Peyer's patch (tissue), 4 donors: ENCODE data around the gene RPS18. TPM values are rescaled to one million over a fixed set of nuclear protein-coding genes. Genes with fewer than 3 reads are reported as not detected.
"Not testable (repeated sequence)": the region's sequence is repeated elsewhere in the genome, so short reads cannot be mapped to it uniquely, and the experiment has no call there.

Experiments
- DNase-seq, 3 donors: peaks; one replicate each; pipeline ENCODE4 v3.0.0-alpha.2; 2017 to 2019
- H3K27ac ChIP-seq, 4 donors: fragments of 200-600 bp; sonication (generic); one replicate each; pipeline ENCODE4 v1.5.1; 2016 to 2019
- H3K27me3 ChIP-seq, 2 donors: fragments of 200-600 bp; sonication (generic); one replicate each; pipeline ENCODE4 v1.5.1; 2019
- H3K36me3 ChIP-seq, 3 donors: fragments of 200-600 bp; sonication (generic); one replicate each; pipeline ENCODE4 v1.5.1; 2016 to 2019
- H3K4me1 ChIP-seq, 4 donors: fragments of 200-600 bp; sonication (generic); one replicate each; pipeline ENCODE4 v1.5.1; 2016 to 2019
- H3K4me3 ChIP-seq, 4 donors: fragments of 200-600 bp; sonication (generic); 1 replicate in 3 of 4; 2 replicates in 1 of 4; pipeline ENCODE4 v1.5.1; 2016 to 2019; ENCODE audit warnings: mild to moderate bottlenecking in 1 of 4
- H3K9me3 ChIP-seq, 4 donors: fragments of 200-600 bp; sonication (generic); one replicate each; pipeline ENCODE4 v1.5.1; 2016 to 2019; ENCODE audit warnings: mild to moderate bottlenecking in 1 of 4
- POLR2A ChIP-seq, 2 donors: fragments of 450-650 bp; IDR thresholded peaks; one replicate each; pipeline ENCODE4 v1.5.1; 2017; ENCODE audit warnings: antibody characterized with exemption in 2 of 2, mild to moderate bottlenecking in 2 of 2, moderate library complexity in 2 of 2
- total RNA-seq, 4 donors: library from RNA; depleted of rRNA; stranded (reverse); fragments of >200 nt; gene quantifications; one replicate each; pipeline ENCODE4 v1.1.0, GENCODE V29; 2016
- TF ChIP-seq, protein P1 (sequence below), 6 experiments: fragments of 450-650 bp in 4 of 6; fragments of 200-600 bp in 2 of 6; sonication (generic) in 1 of 6; IDR thresholded peaks; one replicate each; pipeline ENCODE4 v1.5.1; 2017 to 2019; ENCODE audit warnings: antibody characterized with exemption in 6 of 6, mild to moderate bottlenecking in 3 of 6, moderate library complexity in 1 of 6

The RPS18 gene
- 1,000 to 10,000 TPM in 2 of 4 donors, 100 to 1,000 TPM in 2; 697 to 1,875 (median 903) TPM for total RNA-seq

DNA sequence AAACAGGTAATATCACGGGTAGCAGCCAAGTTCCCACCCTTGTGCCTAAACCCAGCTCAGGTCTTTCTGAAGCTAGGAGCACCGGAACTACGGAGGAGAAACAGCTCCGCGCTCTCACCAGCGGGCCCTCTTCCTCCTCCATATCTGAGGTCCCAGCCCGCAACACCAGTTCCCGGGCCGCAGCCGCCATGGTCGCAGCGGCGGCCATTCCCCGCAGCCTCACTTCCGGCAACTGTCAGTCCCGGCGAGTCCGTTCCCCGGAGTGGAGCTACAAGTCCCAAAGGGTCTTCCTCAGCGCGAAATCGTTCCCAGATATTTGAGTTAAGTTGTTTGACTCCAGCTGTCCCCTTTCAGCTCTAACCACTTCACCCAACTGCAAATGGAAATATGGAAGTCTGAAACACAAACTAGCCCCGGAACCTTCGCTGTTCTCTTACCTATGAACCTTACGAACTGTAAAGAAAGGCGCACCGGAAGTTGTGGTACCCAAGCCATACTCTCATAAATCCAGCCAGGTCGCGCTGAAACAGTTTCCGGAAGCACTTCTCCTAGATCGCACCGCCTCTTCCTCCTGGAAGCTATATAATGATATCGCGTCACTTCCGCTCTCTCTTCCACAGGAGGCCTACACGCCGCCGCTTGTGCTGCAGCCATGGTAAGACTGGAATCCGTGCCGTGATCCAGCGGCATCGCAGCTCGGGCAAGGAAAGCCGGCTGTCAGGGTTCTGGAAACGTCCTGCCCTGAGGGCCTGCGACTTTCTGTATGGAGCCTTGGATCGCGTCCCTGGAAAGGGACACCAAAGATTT is at the start of gene RPS18, which contains the start of gene VPS52:
Gene RPS18 (plus strand): TSS at position 608 of the 807 bp plus-strand sequence. CDS start 45 bp downstream, at position 653.
Gene VPS52 (minus strand): TSS at position 409 of the 807 bp plus-strand sequence. CDS start 201 bp downstream, at position 208.
- peak; percentile 90 to 98 (median 96) for DNase-seq
- TF ChIP-seq, protein P1, sequence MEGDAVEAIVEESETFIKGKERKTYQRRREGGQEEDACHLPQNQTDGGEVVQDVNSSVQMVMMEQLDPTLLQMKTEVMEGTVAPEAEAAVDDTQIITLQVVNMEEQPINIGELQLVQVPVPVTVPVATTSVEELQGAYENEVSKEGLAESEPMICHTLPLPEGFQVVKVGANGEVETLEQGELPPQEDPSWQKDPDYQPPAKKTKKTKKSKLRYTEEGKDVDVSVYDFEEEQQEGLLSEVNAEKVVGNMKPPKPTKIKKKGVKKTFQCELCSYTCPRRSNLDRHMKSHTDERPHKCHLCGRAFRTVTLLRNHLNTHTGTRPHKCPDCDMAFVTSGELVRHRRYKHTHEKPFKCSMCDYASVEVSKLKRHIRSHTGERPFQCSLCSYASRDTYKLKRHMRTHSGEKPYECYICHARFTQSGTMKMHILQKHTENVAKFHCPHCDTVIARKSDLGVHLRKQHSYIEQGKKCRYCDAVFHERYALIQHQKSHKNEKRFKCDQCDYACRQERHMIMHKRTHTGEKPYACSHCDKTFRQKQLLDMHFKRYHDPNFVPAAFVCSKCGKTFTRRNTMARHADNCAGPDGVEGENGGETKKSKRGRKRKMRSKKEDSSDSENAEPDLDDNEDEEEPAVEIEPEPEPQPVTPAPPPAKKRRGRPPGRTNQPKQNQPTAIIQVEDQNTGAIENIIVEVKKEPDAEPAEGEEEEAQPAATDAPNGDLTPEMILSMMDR (IDR thresholded peaks at IDR 0.05) = peak in 1 of 6 experiments; percentile 2
- peak; percentile 90 to 96 for TF ChIP-seq POLR2A (IDR thresholded peaks at IDR 0.05)
- peaks cover 0 to 57% (median 18%) of the 10 kb centered on the region in 4 donors for H3K4me1 ChIP-seq
- H3K27me3 ChIP-seq = no peaks in the 10 kb centered on the region
- H3K36me3 ChIP-seq = peaks cover 0 to 54% (median 0%) of the 10 kb centered on the region in 3 donors
- H3K9me3 ChIP-seq = no peaks in the 10 kb centered on the region
- H3K27ac ChIP-seq = peak within 1 kb of the TSS; percentile 83 to 95 (median 90)
- H3K4me3 ChIP-seq = peak within 1 kb of the TSS; percentile 65 to 77 (median 70)

DNA sequence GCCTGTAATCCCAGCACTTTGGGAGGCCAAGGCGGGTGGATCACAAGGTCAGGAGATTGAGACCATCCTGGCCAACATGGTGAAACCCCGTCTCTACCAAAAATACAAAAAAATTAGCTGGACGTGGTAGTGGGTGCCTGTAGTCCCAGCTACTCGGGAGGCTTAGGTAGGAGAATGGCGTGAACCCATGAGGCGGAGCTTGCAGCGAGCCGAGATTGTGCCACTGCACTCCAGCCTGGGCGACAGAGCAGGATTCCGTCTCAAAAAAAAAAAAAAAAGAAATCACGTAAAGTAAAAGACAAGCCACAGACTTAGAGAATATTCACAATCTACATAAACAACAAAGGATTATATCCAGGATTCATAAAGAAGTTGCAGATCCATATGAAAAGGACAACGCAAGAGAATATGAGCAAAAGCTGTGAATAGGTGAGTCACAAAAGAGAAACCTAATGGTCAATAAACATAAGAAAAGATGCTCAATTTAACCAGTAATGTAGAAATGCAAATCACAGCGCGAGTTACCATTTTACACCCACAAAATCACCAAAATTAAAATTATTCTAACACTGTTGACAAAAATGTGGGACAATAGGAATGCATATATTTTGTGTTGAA is 45.3 kb upstream of the RPS18 start:
- H3K4me1 ChIP-seq, H3K36me3 ChIP-seq, H3K27ac ChIP-seq, H3K27me3 ChIP-seq, H3K9me3 ChIP-seq, H3K4me3 ChIP-seq, DNase-seq: not testable (repeated sequence)

DNA sequence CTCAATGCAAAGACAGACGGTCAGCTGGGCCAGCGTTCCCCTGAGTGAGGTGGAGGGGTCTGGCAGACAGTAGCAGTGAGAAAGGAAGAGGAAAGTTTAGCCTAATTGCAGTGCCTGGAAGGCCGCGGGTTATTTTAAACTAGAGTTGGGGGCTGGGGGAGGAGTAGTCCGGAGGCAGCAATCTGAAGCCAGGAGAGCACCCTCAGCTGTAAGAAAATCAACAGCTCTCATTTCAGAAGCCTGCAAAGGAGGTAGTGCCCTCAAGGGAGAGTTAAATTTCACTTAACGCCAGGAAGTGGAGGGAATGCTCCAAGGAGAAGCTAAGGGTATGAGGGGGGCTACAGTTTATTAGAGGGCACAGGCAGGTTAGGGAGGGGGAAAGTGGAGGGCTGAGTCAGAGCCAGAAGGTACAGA is 36.6 kb upstream of the RPS18 start:
- Histone ChIP-seq H3K4me3 (no peak overlapping the region), H3K4me1 (no peaks in the 10 kb centered on the region), H3K9me3 (no peaks in the 10 kb centered on the region), H3K27me3 (no peaks in the 10 kb centered on the region), H3K27ac (no peak overlapping the region), H3K36me3 (no peaks in the 10 kb centered on the region)
- peak in 1 of 3 donors; percentile 24 for DNase-seq
- TF ChIP-seq, protein P1 (IDR thresholded peaks at IDR 0.05) = no peak
- no peak for TF ChIP-seq POLR2A (IDR thresholded peaks at IDR 0.05)

DNA sequence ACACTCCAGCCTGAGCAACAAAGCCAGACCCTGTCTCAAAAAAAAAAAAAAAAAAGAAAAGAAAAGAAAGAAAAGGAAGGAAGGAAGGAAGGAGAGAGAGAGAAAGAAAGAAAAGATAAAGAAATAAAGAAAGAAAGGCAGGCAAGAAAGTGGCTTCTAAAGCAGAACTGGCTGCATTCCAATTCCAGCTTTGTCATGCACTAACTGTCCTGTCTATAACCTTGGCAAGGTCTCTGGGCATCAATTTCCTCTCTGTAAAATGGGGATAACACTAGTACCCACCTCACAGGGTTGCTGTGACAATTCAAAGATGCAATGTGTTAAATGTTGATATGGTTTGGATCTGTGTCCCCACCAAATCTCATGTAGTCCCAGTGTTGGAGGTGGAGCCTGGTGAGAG is 35.5 kb upstream of the RPS18 start:
- no peaks in the 10 kb centered on the region for H3K36me3 ChIP-seq
- no peaks in the 10 kb centered on the region for H3K9me3 ChIP-seq
- no peaks in the 10 kb centered on the region for H3K4me1 ChIP-seq
- no peak overlapping the region for H3K27ac ChIP-seq
- no peak overlapping the region for H3K4me3 ChIP-seq
- no peaks in the 10 kb centered on the region for H3K27me3 ChIP-seq
- no peak for TF ChIP-seq POLR2A (IDR thresholded peaks at IDR 0.05)
- TF ChIP-seq, protein P1 (IDR thresholded peaks at IDR 0.05) = no peak
- DNase-seq = peak in 1 of 3 donors; percentile 5

DNA sequence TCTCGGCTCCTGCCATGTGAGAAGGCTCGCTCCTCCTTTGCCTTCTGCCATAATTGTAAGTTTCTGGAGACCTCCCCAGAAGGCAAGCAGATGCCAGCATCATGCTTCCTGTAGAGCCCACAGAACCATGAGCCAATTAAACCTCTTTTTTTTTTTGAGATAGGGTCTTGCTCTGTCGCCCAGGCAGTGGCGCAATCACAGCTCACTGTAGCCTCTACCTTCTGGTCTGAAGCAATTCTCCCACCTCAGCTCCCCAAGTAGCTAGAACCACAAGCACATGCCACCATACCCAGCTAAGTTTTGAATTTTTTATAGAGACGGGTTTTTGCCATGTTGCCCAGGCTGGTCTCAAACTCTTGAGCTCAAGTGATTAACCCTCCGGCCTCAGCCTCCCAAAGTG is 35.0 kb upstream of the RPS18 start:
- Histone ChIP-seq H3K4me3 (no peak overlapping the region), H3K27me3 (no peaks in the 10 kb centered on the region), H3K36me3 (no peaks in the 10 kb centered on the region), H3K9me3 (no peaks in the 10 kb centered on the region), H3K4me1 (no peaks in the 10 kb centered on the region), H3K27ac (no peak overlapping the region)
- TF ChIP-seq, protein P1 (IDR thresholded peaks at IDR 0.05) = no peak
- no peak for TF ChIP-seq POLR2A (IDR thresholded peaks at IDR 0.05)
- DNase-seq = no peak

DNA sequence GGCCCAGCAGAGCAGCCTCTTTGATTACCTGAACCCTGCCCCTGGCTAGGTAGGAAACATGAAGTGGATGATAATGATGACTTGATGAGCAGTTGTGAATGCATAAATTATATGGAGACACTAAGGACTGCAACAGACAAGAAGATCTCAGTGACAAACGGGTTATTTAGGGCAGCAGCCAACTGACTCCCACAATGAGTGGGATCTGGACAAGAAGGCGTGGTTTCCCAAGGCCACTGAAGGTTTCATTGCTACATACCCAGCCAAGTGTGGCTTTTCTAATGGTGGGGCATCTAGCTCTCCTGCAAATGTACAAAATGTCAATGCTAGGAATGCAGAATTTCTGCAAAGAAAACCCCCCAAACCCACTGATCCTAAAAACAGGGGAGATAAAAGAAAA is 34.1 kb upstream of the RPS18 start:
- H3K4me3 ChIP-seq = no peak overlapping the region
- TF ChIP-seq, protein P1 (IDR thresholded peaks at IDR 0.05) = no peak
- TF ChIP-seq POLR2A (IDR thresholded peaks at IDR 0.05) = no peak
- DNase-seq = no peak
- H3K9me3 ChIP-seq = no peaks in the 10 kb centered on the region
- H3K27ac ChIP-seq = no peak overlapping the region
- H3K36me3 ChIP-seq = no peaks in the 10 kb centered on the region
- H3K4me1 ChIP-seq = no peaks in the 10 kb centered on the region
- no peaks in the 10 kb centered on the region for H3K27me3 ChIP-seq
